ENCODE data around the gene PSME1. TPM values are rescaled to one million over a fixed set of nuclear protein-coding genes. Genes with fewer than 3 reads are reported as not detected.

Gene PSME1
- total and polyA plus RNA-seq, 10 of the 15 experiments (the other 5 are each of a cell fraction or from before 2014, with no cell fraction given) = 250 to 1,378 (median 412) TPM

- TF ChIP-seq TAF1 (IDR thresholded peaks at IDR 0.05; ENCODE audit: borderline replicate concordance, low read depth, low read length) (no peak), ZNF274 (IDR thresholded peaks at IDR 0.05; ENCODE audit: insufficient read depth, insufficient read length) (no peak), BHLHE40 (IDR thresholded peaks at IDR 0.05; ENCODE audit: borderline replicate concordance in 1 of 2, low read depth in 2 of 2, low read length in 1 of 2) (peak; percentile 8 to 69; a peak in 2 of 4 replicates), KAT2A (conservative IDR thresholded peaks at IDR 0.05; ENCODE audit: control insufficient read depth, low read depth, low read length) (no peak), ZBTB33 (IDR thresholded peaks at IDR 0.05) (no peak), MAX (IDR thresholded peaks at IDR 0.05; ENCODE audit: low read depth, low read length) (no peak), CHD4 (IDR thresholded peaks at IDR 0.05) (no peak), POLR2AphosphoS2 (IDR thresholded peaks at IDR 0.05; ENCODE audit: low read depth, low read length) (peak; percentile 24; the same call in 1 of the 2 replicates), TARDBP (IDR thresholded peaks at IDR 0.05; ENCODE audit: borderline replicate concordance) (no peak; the same call in 1 of the 2 replicates), RBBP5 (conservative IDR thresholded peaks at IDR 0.05) (no peak), ZSCAN29 (IDR thresholded peaks at IDR 0.05) (no peak), NFYB (IDR thresholded peaks at IDR 0.05; ENCODE audit: insufficient read depth, low read depth, low read length) (peak; percentile 92), YY1 (IDR thresholded peaks at IDR 0.05; ENCODE audit: low read depth, low read length) (peak; percentile 74; the same call in 1 of the 2 replicates), USF1 (IDR thresholded peaks at IDR 0.05; ENCODE audit: borderline replicate concordance, extremely low read length, insufficient read depth, low read depth, low read length) (no peak), SUZ12 (IDR thresholded peaks at IDR 0.05; ENCODE audit: unreplicated experiment) (no peak), E2F4 (IDR thresholded peaks at IDR 0.05; ENCODE audit: low read depth, low read length) (peak; percentile 72), SMAD5 (IDR thresholded peaks at IDR 0.05; ENCODE audit: low read depth) (peak; percentile 24), ZNF207 (IDR thresholded peaks at IDR 0.05; ENCODE audit: borderline replicate concordance) (no peak), REST (IDR thresholded peaks at IDR 0.05; ENCODE audit: low read depth, low read length) (no peak), NFYA (IDR thresholded peaks at IDR 0.05; ENCODE audit: borderline replicate concordance, low read depth, low read length) (no peak; the same call in 1 of the 2 replicates), CHD2 (IDR thresholded peaks at IDR 0.05; ENCODE audit: borderline replicate concordance, low read depth, low read length) (0 out of 2 replicates have a peak, but pooled peaks have one; percentile 13), MYC (IDR thresholded peaks at IDR 0.05; ENCODE audit: insufficient read depth, insufficient read length, insufficient replicate concordance, low read length, severe bottlenecking) (no peak)
Observed at GRCh38 chr14:24171422-24172260, 35.6 kb downstream of the PSME1 start, which contains the start of gene REC8 (continued).
